ENCODE data around the gene PHF19.

PHF19 gene

DNA sequence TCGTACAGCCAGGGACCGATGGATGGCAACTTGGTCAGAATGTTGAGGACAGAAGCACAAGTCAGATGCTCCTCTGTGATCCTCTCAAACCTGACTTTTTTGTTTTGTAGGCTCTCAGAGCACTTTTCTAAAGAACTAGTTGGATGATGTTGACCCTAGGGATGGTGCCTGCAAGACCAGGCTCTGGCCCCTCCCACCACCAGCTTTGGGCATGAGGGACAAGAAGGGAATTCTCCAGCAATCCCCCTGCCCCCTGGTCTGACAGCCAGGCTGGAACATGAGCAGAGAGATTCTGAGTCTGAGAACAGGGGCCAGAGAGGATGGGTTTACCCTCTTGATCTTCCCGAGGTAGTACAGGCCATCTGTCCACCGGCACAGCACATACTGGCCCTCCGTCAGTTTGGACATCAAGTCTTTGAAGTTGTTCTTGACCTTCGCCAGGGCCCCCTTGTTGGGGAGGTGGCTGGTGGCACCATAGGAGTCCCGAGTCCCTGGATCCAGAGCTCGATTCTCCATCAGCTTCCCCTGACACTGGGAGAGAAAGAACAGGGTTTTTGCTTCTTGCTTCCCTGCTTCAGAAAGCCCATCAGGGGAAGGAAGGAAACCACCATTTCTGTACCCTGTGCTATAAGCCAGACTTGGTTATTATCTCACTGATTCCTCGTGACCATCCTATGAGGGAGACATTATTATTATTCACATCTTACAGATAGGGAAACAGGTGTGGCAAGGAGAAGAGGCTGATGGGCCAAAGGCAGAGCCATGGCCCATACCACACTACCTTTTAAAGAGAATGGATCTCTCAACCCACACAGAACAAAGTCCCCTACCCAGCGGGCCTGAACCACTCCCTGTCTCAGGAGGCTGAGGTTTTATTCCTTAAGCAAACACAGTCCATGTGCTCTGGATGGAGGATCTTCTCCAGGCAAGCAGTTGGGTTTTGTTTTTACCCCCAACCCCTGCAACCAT lies 2.5 kb downstream of the PHF19 start:
- in situ Hi-C loops (cut with MboI; ENCODE audit: low sequenced_read_pairs): no loop called here

DNA sequence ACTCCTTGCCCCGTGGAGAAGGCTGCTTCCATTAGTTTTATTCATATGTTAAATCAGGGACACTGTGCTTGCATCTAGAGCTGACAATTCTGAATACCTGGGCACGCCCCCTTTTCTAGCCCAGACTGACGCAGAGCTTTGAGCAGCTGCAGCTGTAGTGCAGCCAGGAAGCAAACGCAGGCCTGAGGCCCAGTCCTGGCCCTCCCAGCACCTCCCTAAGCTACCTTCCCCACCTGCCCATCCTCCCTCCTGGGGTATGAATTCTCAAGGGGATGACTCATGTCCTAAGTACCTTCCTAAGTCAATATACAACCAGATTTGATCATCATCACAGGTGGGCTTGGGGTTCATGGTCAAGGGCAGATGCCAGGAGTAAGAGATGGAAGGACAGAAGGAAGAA lies 3.5 kb downstream of the PHF19 start:
- in situ Hi-C loops (cut with MboI; ENCODE audit: low sequenced_read_pairs): no loop called here

DNA sequence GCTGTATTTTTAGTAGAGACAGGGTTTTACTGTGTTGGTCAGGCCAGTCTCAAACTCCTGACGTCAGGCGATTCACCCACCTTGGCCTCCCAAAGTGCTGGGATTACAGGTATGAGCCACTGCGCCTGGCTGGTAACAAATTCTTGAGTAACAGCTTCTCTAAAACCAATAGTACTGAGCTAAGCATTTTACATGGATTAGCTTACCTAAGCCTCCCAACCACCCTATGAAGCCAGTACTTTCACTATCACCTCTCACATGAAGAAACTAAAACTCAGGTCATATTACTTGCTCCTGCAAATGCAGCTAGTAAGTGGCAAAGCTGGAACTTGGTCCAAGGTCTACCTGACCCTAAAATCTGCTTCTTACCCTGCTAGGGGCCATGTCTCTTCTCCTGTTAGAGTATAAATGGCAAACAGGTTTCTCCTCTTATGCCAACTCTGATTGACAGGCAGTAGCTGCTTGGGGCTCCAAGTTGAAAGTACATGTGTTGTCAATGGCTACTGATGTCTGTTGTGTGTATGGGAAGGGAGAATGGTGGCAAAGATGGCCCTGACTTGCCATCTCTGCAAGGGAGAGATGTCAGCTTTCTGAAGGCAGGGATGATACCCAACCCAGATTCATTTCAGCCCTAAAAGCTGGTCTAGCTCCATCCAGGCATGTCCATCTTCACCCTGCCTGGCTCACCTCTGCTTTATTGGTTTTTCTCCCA lies 4.0 kb downstream of the PHF19 start:
- in situ Hi-C loops (cut with MboI; ENCODE audit: low sequenced_read_pairs): no loop called here

DNA sequence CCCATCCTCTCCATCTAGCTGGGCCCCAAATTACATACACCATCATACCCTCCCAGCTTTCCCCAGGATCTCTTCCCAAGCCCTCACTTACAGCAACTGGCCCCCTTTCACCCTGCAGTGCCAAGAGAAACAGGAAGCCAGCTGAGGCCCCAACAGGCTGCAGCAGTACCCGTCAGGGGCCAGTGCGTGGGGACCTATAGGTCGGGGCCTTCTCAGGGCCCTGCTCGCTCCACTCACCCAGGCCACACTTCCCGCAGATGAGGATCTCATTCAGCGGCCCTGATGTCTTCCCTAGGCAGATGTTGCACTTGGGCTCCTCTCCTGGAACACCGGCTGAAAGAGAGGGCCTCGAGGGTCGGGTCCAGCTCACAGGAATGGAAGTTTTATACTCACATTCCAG lies 6.8 kb downstream of the PHF19 start:
- in situ Hi-C loops (cut with MboI; ENCODE audit: low sequenced_read_pairs): no loop called here

DNA sequence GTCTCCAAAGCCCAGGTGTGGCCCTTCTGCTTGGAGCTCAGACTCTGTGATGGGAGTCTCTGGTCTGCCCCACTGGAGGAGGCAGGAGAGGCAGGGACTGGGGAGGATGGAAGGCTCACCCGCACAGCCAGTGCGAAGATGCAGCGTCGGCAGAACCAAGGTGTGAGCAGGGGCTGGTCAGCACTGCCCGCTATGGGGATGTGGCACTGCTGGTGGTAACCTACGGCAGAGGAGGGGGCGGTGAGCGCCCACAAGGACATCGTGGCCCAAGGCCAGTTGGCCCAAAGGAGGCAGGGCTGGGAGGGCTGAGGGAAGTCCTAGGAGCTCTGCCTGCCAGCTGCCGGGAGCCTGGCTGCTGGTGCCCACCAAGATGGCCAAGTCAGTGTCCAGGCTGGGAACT lies 7.3 kb downstream of the PHF19 start:
- in situ Hi-C loops (cut with MboI; ENCODE audit: low sequenced_read_pairs): no loop called here

DNA sequence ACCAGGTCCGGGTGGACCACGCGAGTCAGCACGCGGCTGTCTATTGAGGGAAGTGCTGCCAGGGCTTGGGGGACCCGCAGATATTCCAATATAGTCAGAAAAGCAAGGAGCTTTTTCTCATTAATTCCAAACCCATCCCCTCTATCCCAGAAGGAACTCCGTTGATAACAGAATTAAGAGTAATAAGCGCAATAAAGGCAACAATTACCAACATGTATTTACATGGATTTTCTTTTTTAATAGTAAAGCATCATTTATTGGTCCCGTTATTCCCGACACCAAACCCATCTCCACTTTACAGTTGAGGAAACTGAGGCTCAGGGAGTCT lies 7.7 kb downstream of the PHF19 start:
- in situ Hi-C loops (cut with MboI; ENCODE audit: low sequenced_read_pairs): no loop called here

DNA sequence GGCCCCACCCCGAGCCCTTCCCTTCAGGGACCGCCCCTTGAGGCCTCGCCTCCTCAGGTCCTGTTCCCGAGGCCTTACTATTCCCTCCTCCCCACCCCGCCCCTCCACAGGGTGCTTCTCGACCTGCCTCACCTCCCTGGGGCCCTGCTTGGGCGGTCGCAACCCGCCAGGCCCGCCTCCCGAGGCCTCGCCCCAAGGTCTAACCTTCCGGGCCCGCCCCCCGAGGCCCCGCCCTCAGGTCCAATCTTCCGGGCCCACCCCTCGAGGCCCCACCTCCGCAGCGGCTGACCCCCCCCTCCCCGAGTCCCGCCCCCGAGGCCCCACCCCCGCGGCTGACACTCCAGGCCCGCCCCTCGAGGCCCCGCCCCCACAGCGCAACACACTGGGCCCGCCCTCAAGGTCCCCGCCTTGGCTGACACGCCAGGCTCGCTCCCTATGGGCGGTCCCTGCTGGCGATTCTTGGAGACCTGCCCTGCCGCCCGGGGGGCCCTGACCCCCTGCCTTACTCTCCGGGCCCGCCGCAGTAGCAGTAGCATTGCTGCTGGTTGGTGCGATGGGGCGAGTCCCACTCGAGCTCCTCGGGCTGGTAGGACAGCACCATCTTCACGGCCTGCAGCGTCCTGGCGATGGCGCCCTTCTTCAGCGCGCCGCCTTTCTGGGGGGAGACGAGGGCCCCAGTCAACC lies 8.2 kb downstream of the PHF19 start:
- in situ Hi-C loops (cut with MboI; ENCODE audit: low sequenced_read_pairs): no loop called here

DNA sequence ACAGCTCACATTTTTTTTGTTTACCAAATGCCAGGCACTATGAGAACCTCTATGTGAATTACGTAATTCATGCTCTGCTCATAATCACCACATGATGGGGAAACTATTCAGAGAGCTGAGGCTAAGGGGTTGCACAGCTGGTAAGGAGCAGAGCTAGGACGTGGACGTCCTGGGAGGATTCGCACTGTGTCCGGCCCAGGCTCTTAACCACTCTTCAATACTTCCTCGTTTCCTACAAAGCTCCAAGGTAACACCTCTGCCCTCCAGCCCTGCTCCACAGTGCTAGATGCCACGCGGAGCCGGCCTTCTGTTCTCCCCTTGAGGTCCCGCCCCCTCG lies 8.7 kb downstream of the PHF19 start:
- in situ Hi-C loops (cut with MboI; ENCODE audit: low sequenced_read_pairs): no loop called here

DNA sequence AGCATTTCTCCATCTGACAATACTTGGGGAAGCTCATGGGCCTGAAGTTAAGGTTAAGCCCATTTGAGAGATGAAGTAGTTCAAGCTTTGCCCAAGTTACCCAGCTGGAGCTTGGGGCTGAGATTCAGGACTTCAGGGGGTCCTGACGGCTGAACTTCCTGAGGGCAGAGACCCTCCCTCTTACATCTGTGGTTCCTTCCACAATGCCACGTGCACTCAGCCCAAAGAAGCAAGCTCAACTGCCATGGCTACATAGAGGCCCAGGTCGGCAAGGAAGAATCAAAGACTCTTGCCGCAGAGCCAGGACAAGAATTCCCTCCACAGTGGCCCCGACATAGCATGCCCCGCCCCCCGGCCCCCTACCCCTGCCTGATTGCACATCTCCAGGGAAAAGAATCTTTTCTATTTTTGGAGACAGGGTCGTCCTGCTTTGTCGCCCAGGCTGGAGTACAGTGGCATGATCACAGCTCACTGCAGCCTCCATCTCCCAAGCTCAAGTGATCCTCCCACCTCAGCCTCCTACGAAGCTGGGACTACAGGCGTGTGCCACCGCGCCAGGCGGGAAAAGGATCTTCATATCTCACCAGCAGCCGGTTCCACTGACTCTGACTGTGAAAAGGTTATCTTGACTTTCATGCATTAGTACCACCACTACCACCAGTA lies 9.2 kb downstream of the PHF19 start:
- in situ Hi-C loops (cut with MboI; ENCODE audit: low sequenced_read_pairs): no loop called here

DNA sequence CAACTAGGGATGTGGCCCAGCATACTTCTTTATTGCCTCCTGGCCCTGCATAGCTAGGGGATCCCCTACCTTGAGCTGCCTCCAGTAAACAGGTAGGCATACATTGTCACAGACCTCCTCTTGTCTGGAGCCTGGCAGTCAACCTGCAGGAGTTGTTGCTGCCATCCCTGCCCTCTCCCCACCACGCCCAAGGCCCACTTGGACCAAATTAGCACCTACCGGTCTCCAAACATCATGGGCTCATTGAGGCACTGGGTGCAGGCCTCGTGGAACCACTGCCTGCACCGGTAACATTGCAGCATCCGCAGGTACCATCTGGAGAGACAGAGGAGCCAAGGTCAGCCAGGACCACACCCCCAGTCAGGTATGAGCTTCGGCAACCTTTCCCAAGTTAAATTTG lies 10.3 kb downstream of the PHF19 start:
- in situ Hi-C loops (cut with MboI; ENCODE audit: low sequenced_read_pairs): no loop called here

DNA sequence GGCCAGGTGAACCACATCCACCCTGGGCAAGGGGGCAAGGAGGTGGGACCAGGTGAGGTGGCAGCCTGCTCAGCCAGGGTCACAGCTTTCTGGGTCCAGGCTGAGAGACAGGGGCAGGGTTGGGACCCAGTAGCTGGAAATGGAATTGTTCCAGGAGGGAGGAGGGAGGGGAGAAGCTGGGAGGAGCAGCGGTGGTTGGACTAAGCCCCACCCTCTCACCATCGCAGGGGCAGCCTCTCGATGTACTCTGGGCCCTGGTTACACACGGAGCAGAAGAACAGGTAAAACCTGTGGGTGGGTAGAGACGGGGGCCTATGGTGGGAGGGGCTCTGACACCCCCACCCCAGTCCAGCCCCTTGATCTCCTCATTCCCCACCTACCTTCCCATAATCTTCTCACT lies 11.2 kb downstream of the PHF19 start:
- in situ Hi-C loops (cut with MboI; ENCODE audit: low sequenced_read_pairs): no loop called here

DNA sequence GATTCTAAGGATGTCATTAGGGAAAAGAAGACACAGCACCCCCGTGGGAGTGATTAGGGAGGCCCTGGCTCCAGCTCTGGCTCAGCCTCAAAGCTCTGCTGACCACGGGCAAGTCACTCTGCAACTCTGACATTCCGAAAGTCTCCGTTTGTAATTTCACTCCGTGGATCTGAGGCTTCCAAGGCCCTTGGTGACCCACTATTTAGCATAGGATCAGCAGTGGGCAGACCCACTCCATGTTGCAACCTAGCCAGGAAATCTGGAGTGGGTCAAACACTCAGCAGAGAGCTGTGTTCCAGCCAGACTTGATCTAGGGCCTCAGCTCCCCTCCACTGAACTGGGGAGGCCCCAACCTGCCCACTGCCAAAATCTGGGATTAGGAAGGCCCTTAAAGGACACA lies 11.8 kb downstream of the PHF19 start:
- in situ Hi-C loops (cut with MboI; ENCODE audit: low sequenced_read_pairs): no loop called here

DNA sequence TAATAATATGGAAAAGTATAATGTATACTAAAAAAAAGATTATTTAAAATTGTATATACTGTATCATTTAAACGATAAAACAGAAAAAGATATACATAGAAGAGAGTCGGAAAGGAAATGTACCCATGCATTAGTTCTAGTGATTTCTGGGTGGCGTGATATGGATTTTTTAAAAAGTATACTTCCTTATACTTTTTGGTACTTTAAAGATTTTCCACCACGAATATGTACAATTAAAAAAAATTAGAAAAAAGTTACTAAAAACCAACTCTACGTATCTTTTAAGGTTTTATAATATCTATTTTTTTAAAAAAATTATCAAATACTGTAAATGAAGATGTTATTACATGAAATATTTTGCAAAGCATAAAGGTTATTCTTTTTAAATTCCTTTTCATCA lies 12.3 kb downstream of the PHF19 start:
- in situ Hi-C loops (cut with MboI; ENCODE audit: low sequenced_read_pairs): no loop called here

DNA sequence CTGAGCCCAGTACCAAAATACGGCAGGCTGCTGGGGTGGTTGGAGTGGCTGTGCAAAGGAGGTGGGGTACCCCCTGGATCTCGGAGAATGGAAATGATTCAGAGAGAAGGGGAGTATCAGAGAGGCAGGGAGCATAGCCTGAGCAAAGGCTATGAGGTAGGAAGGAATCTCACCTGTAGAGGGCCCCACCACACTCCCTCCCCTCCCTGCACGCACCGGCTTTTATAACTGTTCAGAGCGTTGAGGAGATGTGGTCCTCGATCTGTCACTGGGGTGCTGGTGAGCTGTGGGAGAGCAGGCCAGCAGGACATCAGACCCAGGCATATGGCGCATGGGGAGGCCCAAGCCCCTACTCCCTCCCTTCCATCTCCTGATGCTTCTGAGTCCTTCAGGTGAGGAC lies 13.2 kb downstream of the PHF19 start:
- in situ Hi-C loops (cut with MboI; ENCODE audit: low sequenced_read_pairs): no loop called here

DNA sequence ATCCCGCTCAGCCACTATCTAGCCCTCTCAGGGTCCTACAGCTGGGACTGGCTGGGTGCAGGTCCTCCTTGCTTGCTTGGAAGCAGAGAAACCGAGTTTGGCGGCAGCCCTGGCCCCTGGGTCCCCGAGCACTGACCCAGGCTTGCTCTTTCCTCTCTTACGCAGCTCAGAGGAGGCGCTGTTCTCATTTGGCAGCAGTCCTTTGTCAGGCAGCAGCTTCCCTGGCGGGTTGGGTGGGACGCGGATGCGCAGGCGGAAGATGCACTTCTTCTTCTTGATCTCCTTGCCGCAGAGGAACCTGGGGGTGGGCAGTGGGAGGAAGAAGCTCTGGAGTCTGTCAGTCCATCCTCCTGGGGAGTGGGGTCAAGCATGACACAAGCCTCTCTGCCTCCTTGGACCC lies 14.5 kb downstream of the PHF19 start:
- in situ Hi-C loops (cut with MboI; ENCODE audit: low sequenced_read_pairs): no loop called here

DNA sequence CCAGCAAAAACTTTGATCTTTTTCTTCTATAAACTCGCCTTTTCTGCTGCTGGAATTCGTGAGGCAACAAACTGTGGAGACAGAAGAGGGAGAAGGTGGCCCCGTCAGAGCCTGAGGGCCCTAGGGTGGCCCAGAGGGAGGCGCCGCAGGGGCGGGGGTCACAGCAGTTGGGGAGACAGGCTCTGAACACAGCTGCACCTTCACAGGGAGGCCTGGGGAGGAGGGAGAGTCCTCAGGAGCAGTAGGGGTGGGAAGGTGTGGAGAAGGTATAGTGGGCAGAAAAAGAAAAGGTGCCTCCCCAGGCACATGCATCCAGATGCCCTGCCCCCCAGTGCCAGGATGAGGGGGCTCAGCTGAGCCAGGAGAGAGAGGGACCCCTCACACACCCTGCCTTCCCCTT lies 15.1 kb downstream of the PHF19 start:
- in situ Hi-C loops (cut with MboI; ENCODE audit: low sequenced_read_pairs): no loop called here

DNA sequence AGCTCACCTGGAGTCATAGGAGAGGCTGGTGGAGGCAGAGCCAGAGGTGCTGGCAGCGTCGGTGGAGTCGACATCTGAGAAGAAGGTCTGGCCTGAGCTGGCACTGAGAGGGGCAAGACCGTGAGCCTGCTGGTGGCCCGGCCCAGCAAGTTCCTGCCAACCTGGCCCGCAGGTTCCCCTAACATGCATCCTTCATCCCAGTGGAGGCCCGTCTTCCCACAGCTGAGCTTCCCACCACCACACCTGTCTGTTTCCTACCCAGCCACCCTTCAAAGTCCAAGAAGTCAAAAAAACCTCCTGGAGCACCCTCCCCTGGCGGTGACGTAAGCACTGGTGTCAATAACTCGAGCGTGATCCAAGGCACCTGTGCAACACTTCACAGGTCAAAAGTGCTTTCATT lies 16.9 kb downstream of the PHF19 start:
- in situ Hi-C loops (cut with MboI; ENCODE audit: low sequenced_read_pairs): no loop called here

DNA sequence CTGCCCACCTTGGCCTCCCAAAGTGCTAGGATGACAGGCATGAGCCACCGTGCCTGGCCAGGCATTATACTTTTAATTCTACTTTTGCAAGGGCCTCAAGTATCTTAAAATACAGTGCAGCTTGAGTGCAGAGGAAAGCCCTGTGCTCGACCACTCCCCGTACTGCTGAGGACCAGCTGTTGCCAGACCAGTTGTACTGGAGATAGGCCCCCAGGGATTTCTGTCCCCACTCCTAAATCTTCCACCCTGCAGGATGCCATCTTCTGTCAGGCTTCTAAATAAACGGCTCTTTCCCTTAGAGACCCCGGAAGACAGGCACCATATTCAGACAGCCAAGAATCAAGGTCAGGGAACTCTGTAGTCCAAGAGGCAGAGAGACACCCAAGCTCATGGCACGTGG lies 17.6 kb downstream of the PHF19 start:
- in situ Hi-C loops (cut with MboI; ENCODE audit: low sequenced_read_pairs): no loop called here

DNA sequence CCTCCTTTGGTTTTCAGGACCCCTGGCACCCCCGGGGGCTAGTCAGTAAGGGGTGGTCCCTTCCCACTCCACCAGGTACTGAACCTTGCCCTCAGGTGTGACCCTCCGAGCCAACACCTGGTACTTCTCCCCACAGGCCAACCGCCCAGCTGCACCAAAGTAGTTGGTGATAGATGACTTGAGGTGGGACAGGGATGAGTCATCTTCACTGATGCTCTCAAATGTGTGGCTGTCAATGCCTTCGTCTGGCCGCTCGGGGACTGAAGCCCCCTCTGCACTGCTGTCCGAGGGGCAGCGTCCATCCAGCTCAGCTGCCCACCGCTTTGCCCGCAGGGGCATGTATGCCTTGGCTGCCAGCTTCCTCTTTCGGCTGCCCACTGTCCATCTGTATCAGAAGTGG lies 19.1 kb downstream of the PHF19 start:
- in situ Hi-C loops (cut with MboI; ENCODE audit: low sequenced_read_pairs): no loop called here

DNA sequence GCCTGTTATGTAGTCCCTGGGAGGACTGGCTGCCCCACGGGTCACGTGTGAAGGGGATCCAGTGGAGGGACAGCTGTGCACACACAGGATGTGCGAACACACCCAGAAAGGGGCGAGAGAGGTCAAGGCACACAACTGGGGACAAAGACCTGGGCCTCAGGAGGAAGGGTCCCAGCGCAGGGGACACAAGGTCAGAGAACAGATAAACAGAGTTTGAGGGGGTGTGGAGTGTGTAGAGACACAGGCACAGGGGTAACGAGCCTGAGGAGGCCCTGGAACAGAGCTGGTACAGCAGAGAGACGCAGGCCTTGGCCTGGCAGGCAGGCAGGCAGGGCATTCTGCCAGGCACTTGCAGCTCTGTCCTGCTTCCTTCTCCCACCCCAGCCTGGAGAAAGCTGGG lies 19.5 kb downstream of the PHF19 start:
- in situ Hi-C loops (cut with MboI; ENCODE audit: low sequenced_read_pairs): no loop called here

DNA sequence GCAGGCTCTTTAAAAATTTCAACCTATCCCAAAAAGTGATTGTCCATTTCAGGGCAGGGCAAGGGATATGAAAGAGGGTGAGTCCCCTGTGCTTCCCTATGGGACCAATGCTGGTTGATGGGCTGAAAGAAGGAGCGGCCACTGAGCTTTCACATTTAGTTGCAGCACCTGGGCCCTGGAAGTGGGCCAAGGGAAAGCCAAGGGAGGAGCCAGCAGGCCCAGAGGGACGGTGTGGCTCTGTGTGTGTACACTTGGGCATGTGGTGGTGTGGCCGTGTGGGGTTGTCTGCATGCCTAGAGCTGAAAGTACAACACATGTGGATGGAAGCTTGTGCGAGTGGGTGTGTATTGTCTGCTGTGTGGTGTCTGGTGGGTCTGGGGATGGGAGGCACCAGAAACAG lies 20.3 kb downstream of the PHF19 start:
- in situ Hi-C loops (cut with MboI; ENCODE audit: low sequenced_read_pairs): no loop called here

Measured in HL-60/S4 treated with phorbol 12-myristate 13-acetate at 8.2 ng/mL for 4 days and 3 days (cell line).